Adrenal gland (tissue), 5 donors: ENCODE measurements around the gene TMEM51.

Source experiments
- CTCF ChIP-seq, 6 experiments: fragments of 450-650 bp in 4 of 6; fragments of 200-600 bp in 2 of 6; sonication (generic) in 1 of 6; IDR thresholded peaks; 1 replicate in 5 of 6; 2 replicates in 1 of 6; pipeline versions ENCODE4 v1.5.1 to v1.8.0; 2016 to 2021; ENCODE audit warnings: antibody characterized with exemption in 6 of 6, mild to moderate bottlenecking in 2 of 6, moderate library complexity in 1 of 6
- POLR2A ChIP-seq, 2 donors: fragments of 450-650 bp; IDR thresholded peaks; one replicate each; pipeline ENCODE4 v1.6.1; 2017; ENCODE audit warnings: antibody characterized with exemption in 2 of 2, mild to moderate bottlenecking in 2 of 2, moderate library complexity in 1 of 2
- donor health status: DM: no; HTN: no; CAD: no.

GRCh38 chr1:15206418-15207030, 53.0 kb downstream of the TMEM51 start:
- TF ChIP-seq POLR2A (IDR thresholded peaks at IDR 0.05) (no peak), CTCF (IDR thresholded peaks at IDR 0.05) (no peak)
